GM12878 (cell line): ENCODE measurements around the gene GARS1.

ENCODE experiments used
- CREM ChIP-seq: IDR thresholded peaks from 2 replicates; pipeline ENCODE4 v1.6.1; 2014; ENCODE audit warnings: antibody characterized with exemption, low read depth
- GABPA ChIP-seq: IDR thresholded peaks from 2 replicates; pipeline ENCODE4 v1.6.1; 2014; ENCODE audit warnings: antibody characterized with exemption, low read depth, mild to moderate bottlenecking, inconsistent platforms
- NFYB ChIP-seq: IDR thresholded peaks from 2 replicates; pipeline ENCODE4 v1.6.1; 2011; ENCODE audit warnings: low read depth, mild to moderate bottlenecking, low read length, improper control_type of control experiment, moderate library complexity; ENCODE audit not compliant: insufficient read depth
- POLR2A ChIP-seq: IDR thresholded peaks from 2 replicates; pipeline ENCODE4 v1.6.1; 2011; ENCODE audit warnings: low read depth, mild to moderate bottlenecking, low read length
- RB1 ChIP-seq: fragments of 450-650 bp; formaldehyde crosslinking; IDR thresholded peaks from 2 replicates; pipeline ENCODE4 v1.6.1; 2017; ENCODE audit warnings: mild to moderate bottlenecking, borderline replicate concordance
- RFX5 ChIP-seq: IDR thresholded peaks from 2 replicates; pipeline ENCODE4 v1.6.1; 2011; ENCODE audit warnings: low read depth, low read length, improper control_type of control experiment
- SMC3 ChIP-seq: IDR thresholded peaks from 2 replicates; pipeline ENCODE4 v1.6.1; 2011; ENCODE audit warnings: low read length, improper control_type of control experiment, borderline replicate concordance
- SUPT20H ChIP-seq: IDR thresholded peaks from 2 replicates; pipeline ENCODE4 v1.6.1; 2011; ENCODE audit warnings: low read depth, mild to moderate bottlenecking, low read length, moderate library complexity, borderline replicate concordance; ENCODE audit not compliant: control insufficient read depth
- TCF7 ChIP-seq: IDR thresholded peaks from 2 replicates; pipeline ENCODE4 v1.6.1; 2014; ENCODE audit warnings: antibody characterized with exemption, borderline replicate concordance
- YY1 ChIP-seq: IDR thresholded peaks from 2 replicates; pipeline ENCODE4 v1.6.1; 2011; ENCODE audit warnings: low read depth, mild to moderate bottlenecking, low read length
- TF ChIP-seq, protein P1 (sequence below), 3 experiments: IDR thresholded peaks in 2 of 3; conservative IDR thresholded peaks in 1 of 3; 2 replicates each; pipeline ENCODE4 v1.5.1; 2011; ENCODE audit warnings: low read depth in 3 of 3, low read length in 3 of 3, mild to moderate bottlenecking in 3 of 3, control low read depth in 2 of 3, moderate library complexity in 2 of 3, inconsistent platforms in 1 of 3, mixed read lengths in 1 of 3; ENCODE audit not compliant: control insufficient read depth in 2 of 3, insufficient read depth in 1 of 3; ENCODE audit errors: extremely low read depth in 1 of 3
- TF ChIP-seq, protein P2 (sequence below): fragments of 450-650 bp; IDR thresholded peaks from 2 replicates; pipeline ENCODE4 v1.6.1; 2017; ENCODE audit warnings: mild to moderate bottlenecking, moderate library complexity
- TF ChIP-seq, protein P3 (sequence below): IDR thresholded peaks from 2 replicates; pipeline ENCODE4 v1.6.1; 2012; ENCODE audit warnings: mild to moderate bottlenecking, low read depth, low read length
- TF ChIP-seq, protein P4 (sequence below): fragments of 450-650 bp; formaldehyde crosslinking; IDR thresholded peaks from 2 replicates; pipeline ENCODE4 v1.4.0; 2020; ENCODE audit warnings: mild to moderate bottlenecking, moderate library complexity

DNA sequence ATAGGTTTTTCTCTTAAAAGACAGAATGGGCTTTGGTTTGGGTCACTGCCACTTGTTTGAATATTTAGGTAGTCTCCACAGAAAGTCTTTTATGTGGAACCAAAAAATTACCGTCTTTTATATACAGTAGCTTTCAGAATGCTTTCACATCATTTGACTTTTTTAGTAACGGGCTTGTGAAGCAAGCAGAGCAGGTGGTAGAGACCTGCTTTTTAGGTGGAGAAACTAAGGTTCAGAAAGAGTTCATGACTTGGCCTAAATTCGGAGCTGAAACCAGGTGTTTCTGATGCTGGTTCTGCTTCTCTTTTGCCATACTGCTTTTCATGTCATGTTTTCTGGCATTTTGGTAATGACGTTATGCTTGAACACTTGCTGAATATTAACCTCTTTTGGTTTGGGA lies 36.3 kb downstream of the GARS1 start:
- TF ChIP-seq SMC3 (no peak), NFYB (no peak), RB1 (no peak), GABPA (no peak), RFX5 (no peak), YY1 (no peak), POLR2A (no peak), SUPT20H (no peak), TCF7 (no peak), CREM (no peak)
- TF ChIP-seq, protein P1, sequence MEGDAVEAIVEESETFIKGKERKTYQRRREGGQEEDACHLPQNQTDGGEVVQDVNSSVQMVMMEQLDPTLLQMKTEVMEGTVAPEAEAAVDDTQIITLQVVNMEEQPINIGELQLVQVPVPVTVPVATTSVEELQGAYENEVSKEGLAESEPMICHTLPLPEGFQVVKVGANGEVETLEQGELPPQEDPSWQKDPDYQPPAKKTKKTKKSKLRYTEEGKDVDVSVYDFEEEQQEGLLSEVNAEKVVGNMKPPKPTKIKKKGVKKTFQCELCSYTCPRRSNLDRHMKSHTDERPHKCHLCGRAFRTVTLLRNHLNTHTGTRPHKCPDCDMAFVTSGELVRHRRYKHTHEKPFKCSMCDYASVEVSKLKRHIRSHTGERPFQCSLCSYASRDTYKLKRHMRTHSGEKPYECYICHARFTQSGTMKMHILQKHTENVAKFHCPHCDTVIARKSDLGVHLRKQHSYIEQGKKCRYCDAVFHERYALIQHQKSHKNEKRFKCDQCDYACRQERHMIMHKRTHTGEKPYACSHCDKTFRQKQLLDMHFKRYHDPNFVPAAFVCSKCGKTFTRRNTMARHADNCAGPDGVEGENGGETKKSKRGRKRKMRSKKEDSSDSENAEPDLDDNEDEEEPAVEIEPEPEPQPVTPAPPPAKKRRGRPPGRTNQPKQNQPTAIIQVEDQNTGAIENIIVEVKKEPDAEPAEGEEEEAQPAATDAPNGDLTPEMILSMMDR (IDR thresholded peaks at IDR 0.05 in 2 of 3, conservative IDR thresholded peaks at IDR 0.05 in 1 of 3; ENCODE audit: control insufficient read depth in 2 of 3, extremely low read depth in 1 of 3, insufficient read depth in 1 of 3, low read depth in 3 of 3, low read length in 3 of 3) = no peak
- TF ChIP-seq, protein P2, sequence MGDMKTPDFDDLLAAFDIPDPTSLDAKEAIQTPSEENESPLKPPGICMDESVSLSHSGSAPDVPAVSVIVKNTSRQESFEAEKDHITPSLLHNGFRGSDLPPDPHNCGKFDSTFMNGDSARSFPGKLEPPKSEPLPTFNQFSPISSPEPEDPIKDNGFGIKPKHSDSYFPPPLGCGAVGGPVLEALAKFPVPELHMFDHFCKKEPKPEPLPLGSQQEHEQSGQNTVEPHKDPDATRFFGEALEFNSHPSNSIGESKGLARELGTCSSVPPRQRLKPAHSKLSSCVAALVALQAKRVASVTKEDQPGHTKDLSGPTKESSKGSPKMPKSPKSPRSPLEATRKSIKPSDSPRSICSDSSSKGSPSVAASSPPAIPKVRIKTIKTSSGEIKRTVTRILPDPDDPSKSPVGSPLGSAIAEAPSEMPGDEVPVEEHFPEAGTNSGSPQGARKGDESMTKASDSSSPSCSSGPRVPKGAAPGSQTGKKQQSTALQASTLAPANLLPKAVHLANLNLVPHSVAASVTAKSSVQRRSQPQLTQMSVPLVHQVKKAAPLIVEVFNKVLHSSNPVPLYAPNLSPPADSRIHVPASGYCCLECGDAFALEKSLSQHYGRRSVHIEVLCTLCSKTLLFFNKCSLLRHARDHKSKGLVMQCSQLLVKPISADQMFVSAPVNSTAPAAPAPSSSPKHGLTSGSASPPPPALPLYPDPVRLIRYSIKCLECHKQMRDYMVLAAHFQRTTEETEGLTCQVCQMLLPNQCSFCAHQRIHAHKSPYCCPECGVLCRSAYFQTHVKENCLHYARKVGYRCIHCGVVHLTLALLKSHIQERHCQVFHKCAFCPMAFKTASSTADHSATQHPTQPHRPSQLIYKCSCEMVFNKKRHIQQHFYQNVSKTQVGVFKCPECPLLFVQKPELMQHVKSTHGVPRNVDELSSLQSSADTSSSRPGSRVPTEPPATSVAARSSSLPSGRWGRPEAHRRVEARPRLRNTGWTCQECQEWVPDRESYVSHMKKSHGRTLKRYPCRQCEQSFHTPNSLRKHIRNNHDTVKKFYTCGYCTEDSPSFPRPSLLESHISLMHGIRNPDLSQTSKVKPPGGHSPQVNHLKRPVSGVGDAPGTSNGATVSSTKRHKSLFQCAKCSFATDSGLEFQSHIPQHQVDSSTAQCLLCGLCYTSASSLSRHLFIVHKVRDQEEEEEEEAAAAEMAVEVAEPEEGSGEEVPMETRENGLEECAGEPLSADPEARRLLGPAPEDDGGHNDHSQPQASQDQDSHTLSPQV = no peak
- TF ChIP-seq, protein P3, sequence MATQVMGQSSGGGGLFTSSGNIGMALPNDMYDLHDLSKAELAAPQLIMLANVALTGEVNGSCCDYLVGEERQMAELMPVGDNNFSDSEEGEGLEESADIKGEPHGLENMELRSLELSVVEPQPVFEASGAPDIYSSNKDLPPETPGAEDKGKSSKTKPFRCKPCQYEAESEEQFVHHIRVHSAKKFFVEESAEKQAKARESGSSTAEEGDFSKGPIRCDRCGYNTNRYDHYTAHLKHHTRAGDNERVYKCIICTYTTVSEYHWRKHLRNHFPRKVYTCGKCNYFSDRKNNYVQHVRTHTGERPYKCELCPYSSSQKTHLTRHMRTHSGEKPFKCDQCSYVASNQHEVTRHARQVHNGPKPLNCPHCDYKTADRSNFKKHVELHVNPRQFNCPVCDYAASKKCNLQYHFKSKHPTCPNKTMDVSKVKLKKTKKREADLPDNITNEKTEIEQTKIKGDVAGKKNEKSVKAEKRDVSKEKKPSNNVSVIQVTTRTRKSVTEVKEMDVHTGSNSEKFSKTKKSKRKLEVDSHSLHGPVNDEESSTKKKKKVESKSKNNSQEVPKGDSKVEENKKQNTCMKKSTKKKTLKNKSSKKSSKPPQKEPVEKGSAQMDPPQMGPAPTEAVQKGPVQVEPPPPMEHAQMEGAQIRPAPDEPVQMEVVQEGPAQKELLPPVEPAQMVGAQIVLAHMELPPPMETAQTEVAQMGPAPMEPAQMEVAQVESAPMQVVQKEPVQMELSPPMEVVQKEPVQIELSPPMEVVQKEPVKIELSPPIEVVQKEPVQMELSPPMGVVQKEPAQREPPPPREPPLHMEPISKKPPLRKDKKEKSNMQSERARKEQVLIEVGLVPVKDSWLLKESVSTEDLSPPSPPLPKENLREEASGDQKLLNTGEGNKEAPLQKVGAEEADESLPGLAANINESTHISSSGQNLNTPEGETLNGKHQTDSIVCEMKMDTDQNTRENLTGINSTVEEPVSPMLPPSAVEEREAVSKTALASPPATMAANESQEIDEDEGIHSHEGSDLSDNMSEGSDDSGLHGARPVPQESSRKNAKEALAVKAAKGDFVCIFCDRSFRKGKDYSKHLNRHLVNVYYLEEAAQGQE = no peak
- TF ChIP-seq, protein P4, sequence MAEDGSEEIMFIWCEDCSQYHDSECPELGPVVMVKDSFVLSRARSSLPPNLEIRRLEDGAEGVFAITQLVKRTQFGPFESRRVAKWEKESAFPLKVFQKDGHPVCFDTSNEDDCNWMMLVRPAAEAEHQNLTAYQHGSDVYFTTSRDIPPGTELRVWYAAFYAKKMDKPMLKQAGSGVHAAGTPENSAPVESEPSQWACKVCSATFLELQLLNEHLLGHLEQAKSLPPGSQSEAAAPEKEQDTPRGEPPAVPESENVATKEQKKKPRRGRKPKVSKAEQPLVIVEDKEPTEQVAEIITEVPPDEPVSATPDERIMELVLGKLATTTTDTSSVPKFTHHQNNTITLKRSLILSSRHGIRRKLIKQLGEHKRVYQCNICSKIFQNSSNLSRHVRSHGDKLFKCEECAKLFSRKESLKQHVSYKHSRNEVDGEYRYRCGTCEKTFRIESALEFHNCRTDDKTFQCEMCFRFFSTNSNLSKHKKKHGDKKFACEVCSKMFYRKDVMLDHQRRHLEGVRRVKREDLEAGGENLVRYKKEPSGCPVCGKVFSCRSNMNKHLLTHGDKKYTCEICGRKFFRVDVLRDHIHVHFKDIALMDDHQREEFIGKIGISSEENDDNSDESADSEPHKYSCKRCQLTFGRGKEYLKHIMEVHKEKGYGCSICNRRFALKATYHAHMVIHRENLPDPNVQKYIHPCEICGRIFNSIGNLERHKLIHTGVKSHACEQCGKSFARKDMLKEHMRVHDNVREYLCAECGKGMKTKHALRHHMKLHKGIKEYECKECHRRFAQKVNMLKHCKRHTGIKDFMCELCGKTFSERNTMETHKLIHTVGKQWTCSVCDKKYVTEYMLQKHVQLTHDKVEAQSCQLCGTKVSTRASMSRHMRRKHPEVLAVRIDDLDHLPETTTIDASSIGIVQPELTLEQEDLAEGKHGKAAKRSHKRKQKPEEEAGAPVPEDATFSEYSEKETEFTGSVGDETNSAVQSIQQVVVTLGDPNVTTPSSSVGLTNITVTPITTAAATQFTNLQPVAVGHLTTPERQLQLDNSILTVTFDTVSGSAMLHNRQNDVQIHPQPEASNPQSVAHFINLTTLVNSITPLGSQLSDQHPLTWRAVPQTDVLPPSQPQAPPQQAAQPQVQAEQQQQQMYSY (CRISPR knock-in tag) = no peak
